Inferior parietal cortex (tissue), 1 donor: ENCODE data around the gene FAM117B.

Experiments
- DNase-seq: peaks from one replicate; pipeline ENCODE4 v3.0.0-alpha.2; 2016; ENCODE audit errors: extremely low spot score

FAM117B gene

GRCh38 chr2:202814226-202814625 lies 179.5 kb downstream of the FAM117B start:
- no peak for DNase-seq

GRCh38 chr2:202815548-202816360 lies 181.0 kb downstream of the FAM117B start:
- DNase-seq = peak; percentile 52

- no peak for DNase-seq
These were observed 183.0 kb downstream of the FAM117B start for GRCh38 chr2:202817771-202818170.

- DNase-seq = no peak
These were observed 183.6 kb downstream of the FAM117B start for GRCh38 chr2:202818321-202818720.
